ENCODE data around the gene TULP4. TPM values are rescaled to one million over a fixed set of nuclear protein-coding genes. Genes with fewer than 3 reads are reported as not detected.

The TULP4 gene
- total RNA-seq, 1 donor from 2014 or later: 117 TPM

GRCh38 chr6:158312672-158313397, 570 bp downstream of the TULP4 start:
- H3K36me3 Mint-ChIP-seq (ENCODE audit: low read depth, unreplicated experiment): peaks cover 40% of the 10 kb centered on the region
- H3K4me3 Mint-ChIP-seq (ENCODE audit: unreplicated experiment): no peak overlapping the region
- H3K27me3 Mint-ChIP-seq (ENCODE audit: unreplicated experiment): peaks cover 3% of the 10 kb centered on the region
- no peak overlapping the region for H3K27ac Mint-ChIP-seq (ENCODE audit: unreplicated experiment)
- H3K9me3 Mint-ChIP-seq (ENCODE audit: unreplicated experiment): no peaks in the 10 kb centered on the region
- DNase-seq (ENCODE audit: low spot score): no peak
- TF ChIP-seq CTCF (IDR thresholded peaks at IDR 0.05; ENCODE audit: unreplicated experiment): no peak
- H3K4me1 Mint-ChIP-seq (ENCODE audit: unreplicated experiment): no peaks in the 10 kb centered on the region

GRCh38 chr6:158313989-158314388, 1.7 kb downstream of the TULP4 start:
- H3K9me3 Mint-ChIP-seq (ENCODE audit: unreplicated experiment): no peaks in the 10 kb centered on the region
- H3K27ac Mint-ChIP-seq (ENCODE audit: unreplicated experiment): no peak overlapping the region
- H3K27me3 Mint-ChIP-seq (ENCODE audit: unreplicated experiment): peaks cover 3% of the 10 kb centered on the region
- H3K36me3 Mint-ChIP-seq (ENCODE audit: low read depth, unreplicated experiment): peaks cover 40% of the 10 kb centered on the region
- no peak overlapping the region for H3K4me3 Mint-ChIP-seq (ENCODE audit: unreplicated experiment)
- TF ChIP-seq CTCF (IDR thresholded peaks at IDR 0.05; ENCODE audit: unreplicated experiment): no peak
- DNase-seq (ENCODE audit: low spot score): no peak
- H3K4me1 Mint-ChIP-seq (ENCODE audit: unreplicated experiment): no peaks in the 10 kb centered on the region

GRCh38 chr6:158314737-158315136, 2.5 kb downstream of the TULP4 start:
- TF ChIP-seq CTCF (IDR thresholded peaks at IDR 0.05; ENCODE audit: unreplicated experiment): no peak

GRCh38 chr6:158316022-158316421, 3.8 kb downstream of the TULP4 start:
- Mint-ChIP-seq H3K4me3 (ENCODE audit: unreplicated experiment) (peak overlapping the region; percentile 57), H3K9me3 (ENCODE audit: unreplicated experiment) (no peaks in the 10 kb centered on the region), H3K27me3 (ENCODE audit: unreplicated experiment) (peaks cover 2% of the 10 kb centered on the region), H3K4me1 (ENCODE audit: unreplicated experiment) (peaks cover 2% of the 10 kb centered on the region), H3K36me3 (ENCODE audit: low read depth, unreplicated experiment) (peaks cover 40% of the 10 kb centered on the region), H3K27ac (ENCODE audit: unreplicated experiment) (no peak overlapping the region)
- no peak for DNase-seq (ENCODE audit: low spot score)
- no peak for TF ChIP-seq CTCF (IDR thresholded peaks at IDR 0.05; ENCODE audit: unreplicated experiment)

More at GRCh38 chr6:158314737-158315136, 2.5 kb downstream of the TULP4 start:
- no peak overlapping the region for H3K4me3 Mint-ChIP-seq (ENCODE audit: unreplicated experiment)
- H3K4me1 Mint-ChIP-seq (ENCODE audit: unreplicated experiment): no peaks in the 10 kb centered on the region
- H3K9me3 Mint-ChIP-seq (ENCODE audit: unreplicated experiment): no peaks in the 10 kb centered on the region
- no peak overlapping the region for H3K27ac Mint-ChIP-seq (ENCODE audit: unreplicated experiment)
- peaks cover 3% of the 10 kb centered on the region for H3K27me3 Mint-ChIP-seq (ENCODE audit: unreplicated experiment)
- DNase-seq (ENCODE audit: low spot score): no peak
- peaks cover 40% of the 10 kb centered on the region for H3K36me3 Mint-ChIP-seq (ENCODE audit: low read depth, unreplicated experiment)

- H3K4me3 Mint-ChIP-seq (ENCODE audit: unreplicated experiment): no peak overlapping the region
- peaks cover 7% of the 10 kb centered on the region for H3K4me1 Mint-ChIP-seq (ENCODE audit: unreplicated experiment)
- no peak for TF ChIP-seq CTCF (IDR thresholded peaks at IDR 0.05; ENCODE audit: unreplicated experiment)
- no peak for DNase-seq (ENCODE audit: low spot score)
- H3K27ac Mint-ChIP-seq (ENCODE audit: unreplicated experiment): no peak overlapping the region
- no peaks in the 10 kb centered on the region for H3K9me3 Mint-ChIP-seq (ENCODE audit: unreplicated experiment)
- no peaks in the 10 kb centered on the region for H3K27me3 Mint-ChIP-seq (ENCODE audit: unreplicated experiment)
- peaks cover 4% of the 10 kb centered on the region for H3K36me3 Mint-ChIP-seq (ENCODE audit: low read depth, unreplicated experiment)
Observed at GRCh38 chr6:158321960-158322359, 9.7 kb downstream of the TULP4 start.
